ENCODE measurements around the gene FAXC. TPM values are rescaled to one million over a fixed set of nuclear protein-coding genes. Genes with fewer than 3 reads are reported as not detected.

FAXC gene
- total and polyA plus RNA-seq, 2 of the 13 experiments (the other 11 are each of a cell fraction or from before 2014, with no cell fraction given), result 0.11 to 0.63 TPM

GRCh38 chr6:99393698-99394531, 44.4 kb upstream of the FAXC start, which contains the start of gene COQ3 (continued):
- TF ChIP-seq KIAA2018 (CRISPR knock-in tag; IDR thresholded peaks at IDR 0.05; ENCODE audit: borderline replicate concordance), result no peak
- no peak for TF ChIP-seq THYN1 (CRISPR knock-in tag; IDR thresholded peaks at IDR 0.05; ENCODE audit: borderline replicate concordance, low read depth)
- peak; percentile 54 for TF ChIP-seq HNRNPLL (IDR thresholded peaks at IDR 0.05; ENCODE audit: low read depth, low read length, poor library complexity, severe bottlenecking)
- TF ChIP-seq, protein P1, sequence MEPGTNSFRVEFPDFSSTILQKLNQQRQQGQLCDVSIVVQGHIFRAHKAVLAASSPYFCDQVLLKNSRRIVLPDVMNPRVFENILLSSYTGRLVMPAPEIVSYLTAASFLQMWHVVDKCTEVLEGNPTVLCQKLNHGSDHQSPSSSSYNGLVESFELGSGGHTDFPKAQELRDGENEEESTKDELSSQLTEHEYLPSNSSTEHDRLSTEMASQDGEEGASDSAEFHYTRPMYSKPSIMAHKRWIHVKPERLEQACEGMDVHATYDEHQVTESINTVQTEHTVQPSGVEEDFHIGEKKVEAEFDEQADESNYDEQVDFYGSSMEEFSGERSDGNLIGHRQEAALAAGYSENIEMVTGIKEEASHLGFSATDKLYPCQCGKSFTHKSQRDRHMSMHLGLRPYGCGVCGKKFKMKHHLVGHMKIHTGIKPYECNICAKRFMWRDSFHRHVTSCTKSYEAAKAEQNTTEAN (CRISPR knock-in tag; conservative IDR thresholded peaks at IDR 0.05), result no peak
- TF ChIP-seq HNRNPL (IDR thresholded peaks at IDR 0.05; ENCODE audit: low read depth, low read length), result 0 out of 2 replicates have a peak, but pooled peaks have one; percentile 19
- TF ChIP-seq HMG20B (CRISPR knock-in tag; conservative IDR thresholded peaks at IDR 0.05), result no peak
- TF ChIP-seq ZNF720 (CRISPR knock-in tag; IDR thresholded peaks at IDR 0.05), result no peak
- TF ChIP-seq ZNF609 (CRISPR knock-in tag; IDR thresholded peaks at IDR 0.05; ENCODE audit: borderline replicate concordance), result 0 out of 2 replicates have a peak, but pooled peaks have one; percentile 48
- no peak for TF ChIP-seq CBX2 (IDR thresholded peaks at IDR 0.05; ENCODE audit: low read depth, low read length)
- no peak for TF ChIP-seq CBX2 (CRISPR knock-in tag; IDR thresholded peaks at IDR 0.05; ENCODE audit: low read depth)
- TF ChIP-seq JDP2 (CRISPR knock-in tag; IDR thresholded peaks at IDR 0.05; ENCODE audit: borderline replicate concordance), result no peak
- no peak for TF ChIP-seq GTF3A (CRISPR knock-in tag; conservative IDR thresholded peaks at IDR 0.05)
- no peak for TF ChIP-seq ZNF816 (CRISPR knock-in tag; IDR thresholded peaks at IDR 0.05; ENCODE audit: borderline replicate concordance)
